ENCODE results near the gene SORCS2.

DNA sequence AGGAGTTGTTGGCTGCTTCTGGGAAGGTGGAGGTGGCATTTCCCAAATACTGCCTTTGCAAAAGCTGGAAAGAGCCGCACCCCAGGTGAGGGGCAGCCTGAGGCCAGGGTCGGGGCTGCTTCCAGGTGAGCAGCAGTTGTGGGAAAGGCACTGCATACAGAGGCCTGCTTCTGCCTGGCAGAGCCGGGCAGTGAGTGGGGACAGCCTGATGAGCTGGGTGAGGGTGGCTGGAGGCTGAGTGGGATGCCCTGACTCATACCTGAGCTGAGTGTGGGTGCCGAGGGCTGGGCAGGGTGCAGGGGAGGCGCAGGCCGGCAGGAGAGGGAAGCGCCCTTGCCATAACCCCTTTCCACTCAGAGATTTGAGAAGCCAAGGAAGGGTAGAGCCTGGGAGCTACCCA lies 248.9 kb downstream of the SORCS2 start:
- TF ChIP-seq, protein P1, sequence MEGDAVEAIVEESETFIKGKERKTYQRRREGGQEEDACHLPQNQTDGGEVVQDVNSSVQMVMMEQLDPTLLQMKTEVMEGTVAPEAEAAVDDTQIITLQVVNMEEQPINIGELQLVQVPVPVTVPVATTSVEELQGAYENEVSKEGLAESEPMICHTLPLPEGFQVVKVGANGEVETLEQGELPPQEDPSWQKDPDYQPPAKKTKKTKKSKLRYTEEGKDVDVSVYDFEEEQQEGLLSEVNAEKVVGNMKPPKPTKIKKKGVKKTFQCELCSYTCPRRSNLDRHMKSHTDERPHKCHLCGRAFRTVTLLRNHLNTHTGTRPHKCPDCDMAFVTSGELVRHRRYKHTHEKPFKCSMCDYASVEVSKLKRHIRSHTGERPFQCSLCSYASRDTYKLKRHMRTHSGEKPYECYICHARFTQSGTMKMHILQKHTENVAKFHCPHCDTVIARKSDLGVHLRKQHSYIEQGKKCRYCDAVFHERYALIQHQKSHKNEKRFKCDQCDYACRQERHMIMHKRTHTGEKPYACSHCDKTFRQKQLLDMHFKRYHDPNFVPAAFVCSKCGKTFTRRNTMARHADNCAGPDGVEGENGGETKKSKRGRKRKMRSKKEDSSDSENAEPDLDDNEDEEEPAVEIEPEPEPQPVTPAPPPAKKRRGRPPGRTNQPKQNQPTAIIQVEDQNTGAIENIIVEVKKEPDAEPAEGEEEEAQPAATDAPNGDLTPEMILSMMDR (IDR thresholded peaks at IDR 0.05), result no peak
- no peak for TF ChIP-seq POLR2A (IDR thresholded peaks at IDR 0.05)

All from right lobe of liver (tissue), 4 donors.